Measurements from ENCODE around the gene NUP210L. TPM values are rescaled to one million over a fixed set of nuclear protein-coding genes. Genes with fewer than 3 reads are reported as not detected.
A peak's percentile ranks its signal among the peaks of the same experiment; 100 is the strongest.

Gene NUP210L
- total and polyA plus RNA-seq, 2 donors (not counting 3 experiments of a cell fraction or from before 2014, with no cell fraction given): 0.01 to 0.07 TPM

DNA sequence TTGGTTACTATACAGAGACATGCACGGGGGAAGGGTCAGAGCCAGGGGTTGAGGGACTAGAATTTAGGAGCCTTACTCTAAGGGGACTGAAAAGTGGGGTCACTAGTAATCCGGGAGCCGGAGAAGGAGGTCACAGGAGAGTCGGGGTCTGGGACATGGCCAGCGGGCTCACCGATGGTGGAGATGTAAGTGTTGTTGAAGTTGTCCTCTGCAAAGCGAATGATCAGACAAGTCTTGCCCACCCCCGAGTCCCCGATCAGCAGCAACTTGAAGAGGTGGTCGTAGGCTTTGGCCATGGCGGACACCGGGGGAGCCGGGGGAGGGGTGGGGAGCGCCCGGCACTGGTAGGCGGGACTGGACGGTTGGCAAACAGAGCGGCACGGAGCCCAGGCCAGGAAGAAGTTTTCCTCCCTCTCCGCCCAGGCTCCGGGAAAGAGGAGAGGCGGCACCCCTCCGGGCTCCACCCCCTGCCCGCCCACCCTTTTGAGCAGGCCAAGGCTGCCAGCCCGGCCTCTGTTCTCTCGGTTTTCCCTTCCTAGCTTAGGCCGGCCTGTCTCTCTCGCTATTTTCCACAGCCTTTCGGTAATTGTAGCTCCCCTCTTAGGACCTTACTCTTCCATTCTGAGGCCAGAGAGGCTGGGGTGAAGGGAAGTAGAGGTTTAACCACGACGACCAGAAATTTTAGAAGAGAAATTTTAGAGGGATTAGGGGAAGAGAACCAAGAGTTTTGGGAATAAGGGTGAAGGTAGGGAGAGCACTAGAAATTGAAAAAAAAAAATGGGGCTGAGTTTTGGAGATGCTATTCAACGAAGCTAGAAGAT is 168.7 kb downstream of the NUP210L start, which contains the start of gene RAB13:
Gene RAB13, minus strand, starts transcription at position 399 of the 821 bp plus-strand sequence. Its CDS starts 103 bp downstream, at position 296.
- dilution Hi-C loops (cut with MboI; ENCODE audit: extremely low pct_ligation_motif_present, low sequenced_read_pairs): no loop called here
- Histone ChIP-seq H3K79me2 (ENCODE audit: control insufficient read depth, insufficient read depth, low read length) (peaks cover 20% of the 10 kb centered on the region), H3K9me1 (replicated peaks; ENCODE audit: control insufficient read depth, extremely low read depth, insufficient read depth, low read length) (no peaks in the 10 kb centered on the region), H3K27ac (ENCODE audit: insufficient read depth, low read depth, low read length) (peak within 1 kb of the TSS; percentile 62), H3K4me3 (replicated peaks in 1 of 3; ENCODE audit: insufficient read depth in 1 of 3, low read depth in 1 of 3, low read length in 3 of 3) (peak within 1 kb of the TSS; percentile 66 to 94 (median 81)), H4K20me1 (replicated peaks; ENCODE audit: control insufficient read depth, extremely low read depth, insufficient read depth, low read length) (no peaks in the 10 kb centered on the region), H3K9ac (replicated peaks; ENCODE audit: extremely low read depth, insufficient read depth, low read length) (peak within 1 kb of the TSS; percentile 78), H3K36me3 (ENCODE audit: control insufficient read depth in 2 of 2, extremely low read depth in 1 of 2, insufficient read depth in 2 of 2, low read length in 2 of 2) (peaks cover 5 to 10% of the 10 kb centered on the region in 2 experiments), H2AFZ (ENCODE audit: low read depth, low read length) (peak within 1 kb of the TSS; percentile 91), H3K27me3 (ENCODE audit: control insufficient read depth in 2 of 2, insufficient read depth in 2 of 2, low read length in 2 of 2) (no peaks in the 10 kb centered on the region), H3K4me1 (ENCODE audit: control insufficient read depth, extremely low read depth, insufficient read depth, low read length) (peaks cover 19% of the 10 kb centered on the region), H3K4me2 (ENCODE audit: insufficient read depth, low read length) (peak within 1 kb of the TSS; percentile 91), H3K9me3 (replicated peaks; ENCODE audit: control insufficient read depth, insufficient read depth, low read length) (no peaks in the 10 kb centered on the region)
- FAIRE-seq (peak; percentile 72), DNase-seq (ENCODE audit: low read depth, low spot score) (peak; percentile 86)
- TF ChIP-seq POLR2A (IDR thresholded peaks at IDR 0.05; ENCODE audit: low read depth, low read length): peak; percentile 69
- no peak for TF ChIP-seq GATA2 (IDR thresholded peaks at IDR 0.05; ENCODE audit: insufficient read depth, insufficient read length, low read depth, low read length)
- TF ChIP-seq, protein P1, sequence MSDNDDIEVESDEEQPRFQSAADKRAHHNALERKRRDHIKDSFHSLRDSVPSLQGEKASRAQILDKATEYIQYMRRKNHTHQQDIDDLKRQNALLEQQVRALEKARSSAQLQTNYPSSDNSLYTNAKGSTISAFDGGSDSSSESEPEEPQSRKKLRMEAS (IDR thresholded peaks at IDR 0.05; ENCODE audit: insufficient read depth, insufficient read length): no peak
- peak; percentile 60 for TF ChIP-seq POLR2AphosphoS5 (IDR thresholded peaks at IDR 0.05; ENCODE audit: insufficient read depth, low read depth, low read length)
- no peak for TF ChIP-seq MYC (IDR thresholded peaks at IDR 0.05; ENCODE audit: low read depth, low read length)
- TF ChIP-seq, protein P2, sequence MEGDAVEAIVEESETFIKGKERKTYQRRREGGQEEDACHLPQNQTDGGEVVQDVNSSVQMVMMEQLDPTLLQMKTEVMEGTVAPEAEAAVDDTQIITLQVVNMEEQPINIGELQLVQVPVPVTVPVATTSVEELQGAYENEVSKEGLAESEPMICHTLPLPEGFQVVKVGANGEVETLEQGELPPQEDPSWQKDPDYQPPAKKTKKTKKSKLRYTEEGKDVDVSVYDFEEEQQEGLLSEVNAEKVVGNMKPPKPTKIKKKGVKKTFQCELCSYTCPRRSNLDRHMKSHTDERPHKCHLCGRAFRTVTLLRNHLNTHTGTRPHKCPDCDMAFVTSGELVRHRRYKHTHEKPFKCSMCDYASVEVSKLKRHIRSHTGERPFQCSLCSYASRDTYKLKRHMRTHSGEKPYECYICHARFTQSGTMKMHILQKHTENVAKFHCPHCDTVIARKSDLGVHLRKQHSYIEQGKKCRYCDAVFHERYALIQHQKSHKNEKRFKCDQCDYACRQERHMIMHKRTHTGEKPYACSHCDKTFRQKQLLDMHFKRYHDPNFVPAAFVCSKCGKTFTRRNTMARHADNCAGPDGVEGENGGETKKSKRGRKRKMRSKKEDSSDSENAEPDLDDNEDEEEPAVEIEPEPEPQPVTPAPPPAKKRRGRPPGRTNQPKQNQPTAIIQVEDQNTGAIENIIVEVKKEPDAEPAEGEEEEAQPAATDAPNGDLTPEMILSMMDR (IDR thresholded peaks at IDR 0.05; ENCODE audit: extremely low read depth in 1 of 2, insufficient read depth in 1 of 2, low read depth in 1 of 2, low read length in 2 of 2): no peak
- intact Hi-C loops (cut with micrococcal nuclease): loop anchor here (1.0 to 5.0 kb wide), 13 partner anchors 9 to 475 kb away; partner anchors contain the start of genes CRTC2, DENND4B, GATAD2B and HAX1
- no TSS peak for BruUV-seq (replicated peaks)
- ChIA-PET POLR2A (interaction anchor here (1.7 kb wide), 1 partner anchor 188 kb away, joined by 4 read pairs; no protein-coding TSS in a partner anchor), CTCF (interaction anchor here (0.7 to 2.7 kb wide), 26 partner anchors 9 to 476 kb away, joined by 3 to 65 read pairs (median 4); partner anchors contain the start of genes CREB3L4, DENND4B, GATAD2B and JTB)

Measured in endothelial cell of umbilical vein (primary cell).